HG03342 (cell line): Measurements from ENCODE around the gene GPR132.

Experiments
- ATAC-seq: cut with Tn5 transposase; IDR thresholded peaks from one replicate; pipeline ENCODE4 v1.9.1; 2021; ENCODE audit warnings: mild to moderate bottlenecking, moderate library complexity; ENCODE audit not compliant: unreplicated experiment

The GPR132 gene

DNA sequence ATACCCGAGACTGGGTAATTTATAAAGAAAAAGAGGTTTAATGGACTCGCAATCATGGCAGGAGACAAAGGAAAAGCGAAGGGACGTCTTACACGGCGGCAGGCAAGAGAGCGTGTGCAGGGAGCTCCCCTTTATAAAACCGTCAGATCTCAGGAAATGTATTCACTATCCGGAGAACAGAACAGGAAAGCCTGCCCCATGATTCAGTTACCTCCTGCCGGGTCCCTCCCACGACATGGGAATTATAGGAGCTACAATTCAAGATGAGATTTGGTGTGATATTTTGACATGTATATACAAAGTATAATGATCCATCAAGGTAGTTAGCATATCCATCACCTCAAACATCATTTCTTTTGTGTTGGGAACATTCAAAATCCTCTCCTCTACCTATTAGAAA lies 42.1 kb downstream of the GPR132 start:
- ATAC-seq, result no peak

DNA sequence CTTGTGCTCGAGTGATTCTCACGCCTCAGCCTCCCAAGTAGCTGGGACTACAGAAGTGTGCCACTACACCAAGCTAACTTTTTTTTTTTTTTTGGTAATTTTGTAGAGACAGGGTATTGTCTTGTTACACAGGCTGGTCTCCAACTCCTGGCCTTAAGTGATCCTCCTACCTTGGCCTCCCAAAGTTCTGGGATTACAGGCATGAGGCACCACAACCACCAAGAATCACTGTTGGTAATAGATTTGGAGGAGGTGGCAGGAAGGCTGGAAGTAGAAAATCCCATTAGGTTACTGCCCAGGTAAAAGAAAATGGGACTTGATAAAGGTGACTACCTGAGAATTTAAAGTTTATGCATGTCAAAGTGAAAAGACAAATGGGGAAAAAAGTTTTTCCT lies 43.0 kb downstream of the GPR132 start:
- no peak for ATAC-seq

DNA sequence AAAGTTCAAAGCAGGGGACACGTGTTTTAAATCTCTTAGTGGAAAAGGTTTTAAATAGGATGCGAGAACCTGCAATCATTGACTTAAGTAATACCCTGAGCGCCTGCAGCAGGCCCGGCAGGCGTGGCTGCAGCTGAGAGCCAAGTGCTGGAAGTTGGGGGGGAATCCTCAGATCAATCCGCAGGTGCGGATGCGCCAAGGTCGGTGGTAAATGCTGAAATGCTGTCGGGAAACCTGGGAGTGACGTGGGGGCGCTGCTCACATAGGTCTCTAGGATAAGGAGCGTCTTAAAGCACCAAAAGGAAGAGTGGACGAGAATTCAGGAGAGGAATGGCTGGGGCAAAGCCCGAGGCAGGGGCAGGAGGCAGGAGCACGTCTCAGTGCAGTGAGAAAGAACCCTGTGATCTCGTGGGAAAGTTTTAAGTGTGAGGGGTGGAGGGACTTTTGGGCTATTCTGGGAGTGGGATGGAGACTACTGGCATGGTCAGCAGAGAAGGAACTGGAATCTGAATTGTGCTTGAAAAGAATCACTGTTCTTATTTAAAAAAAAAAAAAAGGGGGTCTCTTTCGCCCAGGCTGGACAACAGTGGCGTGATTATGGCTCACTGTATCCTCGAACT lies 43.5 kb downstream of the GPR132 start:
- ATAC-seq, result peak; percentile 1

DNA sequence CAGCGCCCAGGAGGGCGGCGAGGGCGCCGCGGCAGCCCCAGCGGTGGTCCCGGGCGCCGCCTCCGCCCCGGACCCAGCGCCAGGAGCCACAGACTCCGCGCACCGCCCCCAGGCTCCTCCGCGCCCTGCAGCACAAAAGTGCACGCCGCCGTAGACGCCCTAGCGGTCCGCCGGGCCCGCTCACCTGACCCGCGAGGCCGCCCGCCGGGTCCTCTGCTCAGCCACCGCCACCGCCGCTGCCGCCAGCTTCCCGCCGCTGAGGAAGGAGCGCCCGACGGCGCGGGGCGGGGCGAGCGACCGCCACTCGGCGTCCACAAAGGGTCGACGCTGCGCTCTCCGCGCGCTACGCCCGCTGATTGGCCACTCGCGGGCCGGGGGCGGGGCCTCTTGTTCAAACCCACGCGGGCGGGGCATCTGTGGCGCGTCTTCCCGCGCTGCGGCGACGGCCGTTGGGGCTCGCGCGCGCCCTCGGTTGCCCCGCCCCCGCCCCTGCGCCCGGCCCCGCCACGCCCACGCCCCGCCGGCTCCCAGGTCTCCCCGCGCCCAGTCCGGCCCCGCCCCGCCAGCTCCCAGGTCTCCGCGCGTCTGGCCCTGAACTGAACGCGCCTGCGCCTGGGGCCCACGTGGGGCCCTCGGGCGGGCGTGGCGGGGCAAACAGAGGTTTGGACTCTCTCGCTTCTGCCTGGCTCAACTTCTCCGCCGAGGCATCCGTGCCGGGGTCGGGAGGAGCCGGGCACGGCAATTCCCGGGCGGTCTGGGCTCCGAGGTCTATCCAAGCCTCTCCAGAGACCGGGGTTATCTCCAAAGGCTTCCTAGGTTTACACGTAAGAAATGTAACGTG lies 44.2 kb downstream of the GPR132 start, which contains the start of gene CDCA4:
TSS of gene CDCA4 (minus strand) at position 269 of the 841 bp plus-strand sequence. CDS start 9,154 bp downstream, outside the sequence.
- peak; percentile 78 for ATAC-seq

DNA sequence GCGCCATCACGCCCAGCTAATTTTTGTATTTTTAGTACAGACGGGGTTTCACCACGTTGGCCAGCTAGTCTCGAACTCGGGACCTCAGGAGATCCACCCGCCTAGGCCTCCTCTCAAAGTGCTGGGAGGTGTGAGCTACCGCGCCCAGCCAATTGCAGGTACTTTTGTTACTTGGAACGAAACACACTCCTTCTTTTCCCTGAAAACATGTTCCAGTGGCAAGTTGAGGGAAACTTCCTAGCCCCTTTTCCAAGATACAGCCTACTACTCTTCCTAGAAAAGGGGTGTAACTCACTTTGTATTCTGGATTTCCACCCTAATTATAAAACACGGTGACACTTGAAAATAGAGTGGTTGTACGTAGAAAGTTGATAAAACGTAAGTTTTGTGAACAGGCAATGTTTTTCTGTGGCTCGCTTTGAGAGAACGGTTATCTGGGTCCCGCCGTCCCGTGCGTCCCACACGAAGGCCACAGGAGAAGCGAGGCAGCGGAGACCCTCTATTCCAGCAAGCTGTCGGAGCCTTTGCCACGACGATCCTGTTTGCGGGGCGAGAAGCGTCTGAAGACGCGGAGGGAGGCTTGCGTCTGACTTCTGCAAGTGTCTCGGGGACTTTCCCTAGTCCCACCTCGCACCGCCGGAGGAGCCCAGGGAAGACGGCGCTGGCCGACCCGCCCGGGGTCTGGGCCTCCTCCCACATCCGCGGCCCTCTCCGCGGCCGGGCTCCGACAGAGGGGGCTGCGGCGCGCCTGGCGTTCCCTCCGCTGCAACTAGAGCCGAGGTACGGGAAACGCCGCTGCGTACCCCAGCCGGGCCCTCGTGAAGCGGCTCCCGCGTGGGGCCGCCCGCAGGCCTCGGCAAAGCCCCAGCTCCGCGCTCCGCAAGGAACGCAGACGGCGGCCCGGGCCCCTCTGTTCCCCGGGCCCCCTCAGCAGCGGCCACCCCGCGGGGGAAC lies 45.1 kb downstream of the GPR132 start:
- ATAC-seq, result peak; percentile 24

DNA sequence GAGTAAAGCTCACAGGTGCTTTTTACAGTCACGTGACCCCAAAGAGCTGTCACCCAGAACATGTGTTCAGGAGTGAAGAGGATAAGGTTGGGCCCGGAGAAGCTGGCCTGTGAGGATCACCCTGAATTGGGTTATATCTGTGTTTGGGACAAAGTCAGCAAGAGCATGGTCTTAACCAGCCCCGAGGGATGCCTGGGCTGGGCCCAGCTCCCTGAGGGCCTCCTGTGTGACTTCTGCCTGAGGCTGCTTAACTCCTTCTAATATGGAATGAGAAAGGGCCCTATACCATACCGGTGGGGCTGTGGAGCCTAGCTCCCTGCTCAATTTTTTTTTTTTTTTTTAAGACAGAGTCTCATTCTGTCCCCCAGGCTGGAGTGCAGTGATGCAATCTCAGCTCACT lies 46.8 kb downstream of the GPR132 start:
- ATAC-seq, result no peak

DNA sequence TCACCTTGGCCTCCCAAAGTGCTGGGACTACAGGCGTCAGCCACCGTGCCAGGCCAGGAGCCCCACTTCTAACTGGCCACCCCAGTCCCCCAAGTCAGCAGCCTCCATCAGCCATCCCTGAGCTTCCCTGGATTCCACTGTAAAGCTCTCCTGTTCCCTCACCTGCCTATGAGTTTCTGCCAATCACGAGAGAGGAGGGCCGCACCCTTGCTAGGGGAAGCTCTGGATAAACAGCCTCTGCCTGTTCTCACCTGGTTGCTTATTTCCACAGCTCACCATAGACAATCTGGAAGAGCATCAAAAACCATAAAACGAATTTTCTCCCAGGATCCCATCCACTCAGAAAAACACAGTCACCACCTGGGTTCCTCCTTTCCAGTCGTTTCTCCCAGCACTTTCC lies 49.3 kb downstream of the GPR132 start:
- ATAC-seq, result no peak

DNA sequence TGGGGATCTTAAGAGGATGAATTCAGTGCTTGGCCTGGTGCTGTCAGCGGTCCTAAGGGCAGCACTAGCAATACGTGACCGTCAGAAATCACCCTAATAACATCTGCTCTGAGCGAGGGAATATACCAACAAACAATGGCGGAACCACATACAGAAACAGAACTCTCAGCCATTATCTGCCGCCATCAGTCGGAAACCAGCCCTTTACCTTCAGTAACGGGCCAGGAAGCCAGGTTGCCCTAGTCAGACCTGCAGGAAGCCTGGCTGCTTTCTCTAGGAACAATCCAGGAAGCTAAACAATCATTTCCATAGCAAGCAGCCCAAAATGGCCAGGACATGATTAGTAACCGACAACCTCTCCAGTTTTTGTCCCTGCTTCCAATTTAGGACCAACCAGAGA lies 50.0 kb downstream of the GPR132 start:
- ATAC-seq, result no peak

DNA sequence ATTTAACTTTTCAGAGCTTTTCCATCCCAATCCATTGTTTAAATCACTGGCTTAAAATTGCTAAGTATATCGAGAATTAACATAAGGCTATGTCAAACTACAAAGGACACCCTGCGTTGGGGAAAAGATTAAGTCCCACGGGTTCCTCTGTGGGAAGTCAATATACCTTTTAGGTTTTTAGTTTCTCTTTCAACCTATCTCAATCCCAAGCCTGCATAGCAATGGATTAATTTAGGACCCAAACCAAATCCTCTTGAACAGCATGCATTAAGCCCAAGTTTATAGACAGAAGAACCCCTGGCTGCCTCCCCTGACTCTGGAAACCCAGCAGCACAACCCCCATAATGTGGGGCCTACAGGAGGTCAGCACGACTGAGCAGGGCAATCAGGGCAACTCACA lies 50.6 kb downstream of the GPR132 start:
- no peak for ATAC-seq

DNA sequence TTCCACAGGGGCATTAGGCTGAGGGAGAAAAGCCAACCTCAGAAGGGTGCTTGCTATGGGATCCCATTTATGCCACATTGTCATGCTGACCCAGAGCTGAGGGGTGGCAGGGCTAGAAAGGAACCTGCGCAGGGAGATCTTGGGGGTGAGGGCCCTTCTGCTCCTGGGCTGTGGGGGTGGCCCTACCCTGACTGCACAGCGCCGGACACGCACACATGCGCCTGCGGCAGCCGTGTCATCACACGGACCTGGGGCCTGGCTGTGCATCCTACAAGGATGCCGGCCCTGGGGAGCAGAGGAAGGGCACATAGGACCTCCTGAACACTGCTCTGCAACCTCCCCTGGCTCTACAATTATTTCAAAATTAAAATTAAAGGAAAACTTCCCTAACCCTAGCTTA lies 51.2 kb downstream of the GPR132 start:
- no peak for ATAC-seq

DNA sequence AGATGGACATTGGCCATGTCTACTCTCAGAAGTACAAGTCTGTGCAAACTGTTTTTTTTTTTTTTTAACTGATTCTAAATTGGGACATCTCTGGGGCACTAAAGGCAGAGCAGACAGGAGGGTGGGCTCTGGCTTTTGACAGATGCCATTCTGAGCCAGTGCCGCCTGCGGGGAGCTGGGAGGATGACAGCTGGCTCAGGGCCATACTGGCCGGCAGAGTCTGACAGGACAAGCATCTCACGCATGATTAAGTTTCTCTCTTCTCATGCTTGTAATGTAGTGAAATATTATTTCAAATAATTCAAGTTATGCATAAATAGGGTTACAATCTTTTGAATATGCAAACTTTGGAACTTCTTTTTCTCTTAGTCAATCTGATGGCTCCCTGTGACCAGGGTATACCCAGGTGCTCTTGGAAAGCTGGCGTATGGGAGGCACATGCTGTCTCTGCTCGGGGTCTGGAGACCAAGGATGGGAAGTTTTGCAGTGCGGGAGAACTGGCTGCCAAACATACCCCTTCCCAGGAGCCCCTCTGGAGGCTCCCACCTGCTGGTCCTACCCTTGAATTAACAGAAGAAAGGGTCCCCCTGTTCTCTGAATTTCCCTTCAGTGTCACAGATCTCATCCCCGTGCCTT lies 52.0 kb downstream of the GPR132 start:
- ATAC-seq, result no peak

DNA sequence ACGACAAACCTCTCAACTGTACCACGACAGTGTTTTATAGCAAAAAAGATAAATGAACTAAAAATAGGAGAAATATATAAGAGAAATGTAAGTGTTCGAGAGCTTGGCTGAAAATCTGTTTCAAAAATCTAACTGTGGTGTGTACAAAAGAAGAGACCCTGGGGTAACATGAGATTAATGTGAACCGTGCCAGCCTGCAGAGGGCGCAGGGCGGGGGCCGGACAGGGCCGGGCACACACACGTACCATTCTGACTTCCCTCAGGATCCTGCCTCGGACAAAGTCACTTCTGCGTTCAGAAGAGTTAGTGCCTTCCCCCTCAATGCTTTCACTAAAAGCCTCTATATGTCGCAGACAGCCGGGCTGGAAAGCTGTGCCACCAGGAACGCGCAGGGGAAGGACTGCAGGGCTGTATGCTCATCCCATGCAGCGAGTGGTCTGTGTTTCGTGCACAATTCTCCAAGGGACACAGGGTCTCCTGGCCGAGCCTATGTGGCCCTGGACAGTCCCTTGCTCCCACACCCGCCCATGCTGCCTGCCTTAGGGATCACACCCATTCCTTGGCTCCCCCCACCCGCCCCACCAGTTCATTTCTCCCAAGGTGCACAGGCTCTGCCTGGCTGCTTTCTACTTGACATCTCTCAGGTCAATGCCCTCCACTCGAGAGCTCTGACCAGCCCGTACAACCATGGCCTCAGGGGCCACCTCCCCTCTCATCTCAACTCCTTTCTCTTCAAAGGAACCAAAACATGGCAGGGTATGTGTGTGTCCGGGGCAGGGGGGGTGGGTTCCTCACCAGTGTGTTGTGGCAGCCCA lies 52.9 kb downstream of the GPR132 start:
- ATAC-seq, result no peak

DNA sequence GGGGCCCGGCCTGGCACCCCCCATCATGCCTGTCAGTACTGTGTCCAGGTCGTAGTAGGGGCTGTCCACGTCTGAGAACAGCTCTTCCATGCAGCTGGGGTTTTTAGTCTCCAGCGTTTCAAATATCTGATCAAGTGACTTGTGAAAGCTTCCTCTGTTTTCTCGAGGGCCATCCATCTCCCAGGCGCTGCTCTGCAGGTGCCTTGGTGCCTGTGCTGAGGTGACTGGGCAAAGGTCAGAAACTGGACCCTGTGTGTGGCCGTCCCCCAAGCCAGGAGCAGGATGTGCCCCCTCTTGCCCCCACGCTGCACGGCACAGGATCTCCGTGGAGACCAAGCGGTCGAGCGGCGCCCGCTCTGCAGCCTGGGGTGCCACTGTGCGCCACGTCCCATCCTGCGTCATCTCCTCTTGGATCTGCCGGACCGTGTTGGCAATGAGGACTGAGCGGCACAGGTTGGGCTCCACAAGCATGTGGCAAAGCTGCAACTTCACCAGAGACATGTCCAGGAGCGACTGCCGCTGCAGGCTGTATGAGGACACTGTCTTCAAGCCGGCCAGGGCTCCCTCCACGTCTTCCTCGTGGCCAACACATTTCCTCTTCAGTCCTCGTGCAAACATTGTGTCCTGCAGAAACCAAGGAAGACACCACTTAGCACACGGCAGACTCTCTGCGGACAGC lies 53.8 kb downstream of the GPR132 start:
- ATAC-seq, result no peak

DNA sequence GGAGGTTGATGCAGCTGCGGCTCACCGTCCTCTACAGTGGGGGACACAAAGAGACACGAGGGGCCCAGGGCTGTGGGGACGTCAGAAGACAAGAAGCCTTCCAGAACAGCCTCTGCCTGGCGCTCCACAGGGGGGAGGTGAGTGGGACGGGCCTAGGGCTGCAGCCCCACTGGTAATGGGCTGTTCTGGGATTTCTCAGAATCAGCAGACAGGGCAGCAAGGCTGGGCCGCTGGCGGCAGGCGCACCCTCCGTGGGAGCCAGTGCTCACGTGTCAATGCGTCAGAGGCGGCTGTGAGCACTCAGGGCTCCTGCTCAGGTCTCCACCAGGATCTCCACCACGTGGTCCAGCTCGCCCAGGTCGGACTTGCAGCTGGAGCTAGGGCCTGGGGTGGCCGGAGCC lies 54.3 kb downstream of the GPR132 start:
- ATAC-seq, result no peak

DNA sequence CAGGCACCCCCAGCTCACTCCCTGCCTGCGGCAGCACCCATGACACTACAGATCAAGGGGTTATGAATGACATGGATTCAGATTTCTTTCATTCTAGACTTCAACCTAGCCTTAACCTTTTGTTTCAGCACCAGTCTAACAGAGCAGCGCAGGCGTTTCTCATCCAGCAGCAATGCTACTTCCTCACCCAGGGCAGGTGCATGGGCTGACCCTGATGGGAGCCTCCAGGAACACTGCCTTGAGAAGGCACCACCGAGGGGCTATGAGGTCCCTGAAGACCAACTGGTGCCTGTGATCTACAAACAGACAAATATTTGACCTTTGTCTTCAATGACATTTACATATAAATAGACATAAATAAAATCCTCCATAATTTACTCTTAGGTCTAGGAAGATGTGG lies 55.1 kb downstream of the GPR132 start:
- ATAC-seq, result no peak

DNA sequence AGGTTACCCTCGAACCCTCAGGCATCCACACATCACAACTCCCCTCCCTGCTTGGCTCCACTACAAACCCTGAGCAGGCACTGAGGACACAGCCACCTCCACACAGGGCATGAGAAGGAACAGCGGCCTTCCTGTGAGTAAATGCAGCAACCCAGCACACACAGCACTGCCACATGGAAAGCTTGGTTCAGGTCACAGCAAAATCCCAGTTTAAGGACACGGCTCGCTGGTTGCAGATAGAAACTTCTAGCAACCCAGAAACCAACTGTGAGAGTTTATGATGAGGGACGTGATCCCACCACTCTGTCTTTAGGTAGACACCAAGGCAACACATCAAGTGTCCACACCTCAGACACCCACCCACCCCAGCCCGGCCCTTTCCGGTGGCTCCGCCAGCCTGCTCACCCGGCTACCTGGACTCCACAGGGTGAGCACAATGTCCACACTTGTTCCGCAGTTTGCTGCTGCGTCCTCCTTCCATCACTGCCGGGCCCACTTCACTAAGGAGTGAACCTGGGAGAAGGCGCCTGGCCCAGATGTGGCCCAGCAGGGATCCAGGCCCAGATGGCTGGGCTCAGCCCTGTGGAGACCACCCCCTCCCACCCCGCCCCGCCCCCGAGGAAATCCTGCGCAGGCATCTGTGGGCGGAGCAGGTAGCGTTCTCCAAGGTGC lies 57.5 kb downstream of the GPR132 start:
- ATAC-seq, result no peak

DNA sequence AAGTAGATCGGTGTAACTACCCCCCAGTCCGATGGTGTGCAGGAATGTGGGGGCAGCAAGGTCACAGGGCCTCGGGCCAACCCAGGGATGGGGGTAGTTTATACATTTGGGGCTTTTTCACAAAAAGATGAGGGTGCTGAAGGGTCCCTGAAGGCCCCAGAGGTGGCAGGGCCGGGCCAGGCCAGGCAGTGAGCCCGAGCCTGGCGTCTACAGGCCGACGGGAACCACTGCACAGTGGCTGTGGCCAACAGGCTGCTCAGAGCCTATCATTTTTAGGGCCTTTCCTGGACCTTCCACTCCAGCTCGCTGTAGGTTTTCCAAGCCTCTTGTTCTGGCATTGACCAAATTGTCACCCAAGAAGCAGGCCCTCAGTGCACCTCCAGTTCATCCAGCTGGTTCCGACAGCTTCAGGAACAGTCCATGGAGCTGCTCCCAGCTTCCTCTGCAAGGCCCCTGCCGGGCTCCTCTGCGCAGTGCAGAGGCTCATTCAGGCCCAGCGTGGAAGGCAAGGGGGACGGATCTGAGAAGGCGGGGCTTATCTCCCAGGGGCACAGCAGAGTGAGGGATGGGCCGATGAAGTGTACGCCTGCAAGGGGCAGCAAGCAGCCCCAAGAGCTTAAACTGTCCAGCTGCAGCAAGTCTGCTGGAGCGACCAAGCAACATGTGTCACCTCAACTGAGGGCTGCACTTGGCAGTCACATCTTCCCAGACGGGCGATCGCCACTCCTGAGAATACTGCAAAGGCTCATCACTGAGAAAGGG lies 58.2 kb downstream of the GPR132 start:
- ATAC-seq, result no peak
